Astrocyte (in vitro differentiated cells and primary cell): ENCODE data around the gene XYLB. TPM values are rescaled to one million over a fixed set of nuclear protein-coding genes. Genes with fewer than 3 reads are reported as not detected.

Experiments used
- DNase-seq: peaks from one replicate; pipeline ENCODE4 v3.0.0-alpha.2; 2010; ENCODE audit warnings: low read depth
- FAIRE-seq: peaks from 2 replicates; lab custom pipeline; 2011; peaks lifted over from hg19 to GRCh38; lab: Jason Lieb, UNC
- H2AFZ ChIP-seq: 2 replicates; pipeline ENCODE4 v1.6.0; 2012; ENCODE audit warnings: low read depth, low read length, inconsistent platforms
- H3K27ac ChIP-seq: 2 replicates; pipeline ENCODE4 v1.5.1; 2011; ENCODE audit warnings: low read depth, low read length, inconsistent platforms
- H3K27me3 ChIP-seq: 2 replicates; pipeline ENCODE4 v1.6.0; 2011; ENCODE audit warnings: low read length, inconsistent platforms; ENCODE audit not compliant: insufficient read depth
- H3K36me3 ChIP-seq: 2 replicates; pipeline ENCODE4 v1.5.1; 2011; ENCODE audit warnings: low read length, inconsistent platforms; ENCODE audit not compliant: insufficient read depth
- H3K4me1 ChIP-seq: 2 replicates; pipeline ENCODE4 v1.5.1; 2011; ENCODE audit warnings: low read length, inconsistent platforms; ENCODE audit not compliant: insufficient read depth
- H3K4me2 ChIP-seq: 2 replicates; pipeline ENCODE4 v1.6.0; 2012; ENCODE audit warnings: low read length, inconsistent platforms
- H3K4me3 ChIP-seq: 2 replicates; pipeline ENCODE4 v1.5.1; 2011; ENCODE audit warnings: low read depth, mild to moderate bottlenecking, low read length, inconsistent platforms; ENCODE audit not compliant: insufficient read depth
- H3K79me2 ChIP-seq: 2 replicates; pipeline ENCODE4 v1.6.0; 2012; ENCODE audit warnings: mild to moderate bottlenecking, low read length, inconsistent platforms; ENCODE audit not compliant: insufficient read depth
- H3K9ac ChIP-seq: 2 replicates; pipeline ENCODE4 v1.6.0; 2012; ENCODE audit warnings: mild to moderate bottlenecking, low read length, inconsistent platforms
- H3K9me3 ChIP-seq: 2 replicates; pipeline ENCODE4 v1.5.1; 2012; ENCODE audit warnings: low read depth, mild to moderate bottlenecking, low read length, inconsistent platforms; ENCODE audit not compliant: insufficient read depth
- H4K20me1 ChIP-seq: 2 replicates; pipeline ENCODE4 v1.6.0; 2012; ENCODE audit warnings: low read length, inconsistent platforms; ENCODE audit not compliant: insufficient read depth
- H3K27ac Mint-ChIP-seq: one replicate; pipeline ENCODE4 v1.8.0; 2021; ENCODE audit warnings: mild to moderate bottlenecking, mixed read lengths; ENCODE audit not compliant: unreplicated experiment
- H3K27me3 Mint-ChIP-seq: one replicate; pipeline ENCODE4 v1.8.0; 2021; ENCODE audit warnings: low read depth, mixed read lengths; ENCODE audit not compliant: unreplicated experiment
- H3K36me3 Mint-ChIP-seq: one replicate; pipeline ENCODE4 v1.8.0; 2021; ENCODE audit warnings: low read depth, mixed read lengths; ENCODE audit not compliant: unreplicated experiment
- H3K4me1 Mint-ChIP-seq: one replicate; pipeline ENCODE4 v1.8.0; 2021; ENCODE audit warnings: low read depth, mixed read lengths; ENCODE audit not compliant: unreplicated experiment
- H3K4me3 Mint-ChIP-seq: one replicate; pipeline ENCODE4 v1.8.0; 2021; ENCODE audit warnings: mild to moderate bottlenecking, moderate library complexity, mixed read lengths; ENCODE audit not compliant: unreplicated experiment
- H3K9me3 Mint-ChIP-seq: one replicate; pipeline ENCODE4 v1.8.0; 2021; ENCODE audit warnings: mild to moderate bottlenecking, mixed read lengths; ENCODE audit not compliant: unreplicated experiment
- EZH2 ChIP-seq: IDR thresholded peaks from 2 replicates; pipeline ENCODE4 v1.6.1; 2012; ENCODE audit warnings: mild to moderate bottlenecking, low read length, inconsistent platforms; ENCODE audit not compliant: insufficient read depth
- total RNA-seq: library from RNA; stranded (reverse); gene quantifications from 2 replicates; pipeline ENCODE4 v1.2.1, GENCODE V29; 2021
- TF ChIP-seq, protein P1 (sequence below): IDR thresholded peaks from 2 replicates; pipeline ENCODE4 v1.5.1; 2011; ENCODE audit warnings: low read depth, mild to moderate bottlenecking, inconsistent platforms, low read length, moderate library complexity; ENCODE audit not compliant: insufficient read depth

Gene XYLB
- total RNA-seq, 1 donor from 2014 or later = 2.3 TPM

DNA sequence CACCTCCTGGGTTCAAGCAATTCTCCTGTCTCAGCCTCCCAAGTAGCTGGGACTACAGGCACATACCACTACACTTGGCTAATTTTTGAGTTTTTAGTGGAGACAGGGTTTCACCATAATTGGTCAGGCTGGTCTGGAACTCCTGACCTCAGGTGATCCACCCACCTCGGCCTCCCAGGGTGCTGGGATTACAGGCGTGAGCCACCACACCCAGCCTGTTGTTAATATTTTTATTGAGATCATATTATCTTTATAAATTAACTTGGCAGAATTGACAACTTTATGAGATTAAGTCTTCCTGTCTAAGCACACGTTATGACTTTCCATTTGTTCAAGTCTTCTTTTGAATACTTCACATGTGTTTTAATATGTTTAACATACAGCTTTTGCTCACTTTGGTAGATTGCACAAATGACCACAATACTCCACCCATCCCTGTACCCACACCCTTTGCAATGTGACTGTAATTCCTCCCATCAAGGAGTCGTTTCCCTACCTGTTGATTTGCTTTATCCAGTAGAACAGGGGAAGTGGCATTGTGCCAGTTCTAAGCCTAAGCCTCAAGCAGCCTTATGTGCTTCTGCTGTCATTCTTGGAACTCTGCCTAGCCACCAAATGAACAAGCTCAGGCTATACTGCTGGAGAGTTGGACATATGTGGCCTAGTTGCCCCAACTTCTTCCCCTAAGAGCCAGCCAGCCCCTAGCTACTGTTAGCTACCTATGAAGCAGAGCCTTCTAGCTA lies 8.2 kb downstream of the XYLB start:
- H3K79me2 ChIP-seq = no peaks in the 10 kb centered on the region
- no peak overlapping the region for H3K9ac ChIP-seq
- Mint-ChIP-seq H3K4me3 (no peak overlapping the region), H3K36me3 (peaks cover 6% of the 10 kb centered on the region), H3K27ac (no peak overlapping the region), H3K27me3 (no peaks in the 10 kb centered on the region), H3K9me3 (no peaks in the 10 kb centered on the region), H3K4me1 (no peaks in the 10 kb centered on the region)
- H3K27ac ChIP-seq = no peak overlapping the region
- peaks cover 4% of the 10 kb centered on the region for H3K4me1 ChIP-seq
- H2AFZ ChIP-seq = no peak overlapping the region
- FAIRE-seq (no peak), DNase-seq (peak; percentile 43)
- H3K36me3 ChIP-seq = no peaks in the 10 kb centered on the region
- H3K9me3 ChIP-seq = no peaks in the 10 kb centered on the region
- H4K20me1 ChIP-seq = no peaks in the 10 kb centered on the region
- H3K27me3 ChIP-seq = no peaks in the 10 kb centered on the region
- no peak overlapping the region for H3K4me3 ChIP-seq
- TF ChIP-seq, protein P1, sequence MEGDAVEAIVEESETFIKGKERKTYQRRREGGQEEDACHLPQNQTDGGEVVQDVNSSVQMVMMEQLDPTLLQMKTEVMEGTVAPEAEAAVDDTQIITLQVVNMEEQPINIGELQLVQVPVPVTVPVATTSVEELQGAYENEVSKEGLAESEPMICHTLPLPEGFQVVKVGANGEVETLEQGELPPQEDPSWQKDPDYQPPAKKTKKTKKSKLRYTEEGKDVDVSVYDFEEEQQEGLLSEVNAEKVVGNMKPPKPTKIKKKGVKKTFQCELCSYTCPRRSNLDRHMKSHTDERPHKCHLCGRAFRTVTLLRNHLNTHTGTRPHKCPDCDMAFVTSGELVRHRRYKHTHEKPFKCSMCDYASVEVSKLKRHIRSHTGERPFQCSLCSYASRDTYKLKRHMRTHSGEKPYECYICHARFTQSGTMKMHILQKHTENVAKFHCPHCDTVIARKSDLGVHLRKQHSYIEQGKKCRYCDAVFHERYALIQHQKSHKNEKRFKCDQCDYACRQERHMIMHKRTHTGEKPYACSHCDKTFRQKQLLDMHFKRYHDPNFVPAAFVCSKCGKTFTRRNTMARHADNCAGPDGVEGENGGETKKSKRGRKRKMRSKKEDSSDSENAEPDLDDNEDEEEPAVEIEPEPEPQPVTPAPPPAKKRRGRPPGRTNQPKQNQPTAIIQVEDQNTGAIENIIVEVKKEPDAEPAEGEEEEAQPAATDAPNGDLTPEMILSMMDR = no peak
- no peak for TF ChIP-seq EZH2
- H3K4me2 ChIP-seq = no peak overlapping the region

- Histone ChIP-seq H4K20me1 (no peaks in the 10 kb centered on the region), H3K4me1 (peaks cover 4% of the 10 kb centered on the region), H3K36me3 (no peaks in the 10 kb centered on the region), H3K27me3 (no peaks in the 10 kb centered on the region), H3K27ac (no peak overlapping the region), H3K9ac (no peak overlapping the region), H3K4me2 (no peak overlapping the region), H3K9me3 (no peaks in the 10 kb centered on the region), H3K4me3 (no peak overlapping the region), H2AFZ (no peak overlapping the region), H3K79me2 (no peaks in the 10 kb centered on the region)
- no peaks in the 10 kb centered on the region for H3K9me3 Mint-ChIP-seq
- DNase-seq = no peak
- H3K27ac Mint-ChIP-seq = no peak overlapping the region
- FAIRE-seq = no peak
- no peaks in the 10 kb centered on the region for H3K4me1 Mint-ChIP-seq
- TF ChIP-seq, protein P1 = no peak
- TF ChIP-seq EZH2 = no peak
- H3K4me3 Mint-ChIP-seq = no peak overlapping the region
- peaks cover 12% of the 10 kb centered on the region for H3K36me3 Mint-ChIP-seq
- H3K27me3 Mint-ChIP-seq = no peaks in the 10 kb centered on the region
Observed at GRCh38 chr3:38359038-38359437, 12.5 kb downstream of the XYLB start.

DNA sequence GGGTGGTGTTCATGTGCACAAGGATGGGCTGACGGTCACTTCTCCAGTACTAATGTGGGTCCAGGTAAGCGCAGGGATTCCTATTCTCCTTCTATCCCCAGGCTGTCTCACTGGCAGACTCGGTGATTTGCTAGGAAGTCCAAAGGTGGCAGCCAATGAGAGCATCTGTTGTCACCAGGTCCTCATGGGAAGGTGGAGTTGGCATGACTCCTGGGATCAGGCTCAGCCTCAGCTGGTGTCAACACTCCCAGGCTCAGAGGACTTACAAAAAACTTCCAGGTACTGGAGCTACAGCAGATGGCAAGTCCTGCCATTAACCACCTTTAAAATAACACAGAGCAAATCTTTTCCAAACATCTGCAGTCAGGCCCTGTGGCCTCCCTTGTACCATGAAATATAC lies 13.8 kb downstream of the XYLB start:
- Mint-ChIP-seq H3K27ac (no peak overlapping the region), H3K4me3 (no peak overlapping the region), H3K36me3 (peaks cover 12% of the 10 kb centered on the region), H3K4me1 (no peaks in the 10 kb centered on the region), H3K27me3 (no peaks in the 10 kb centered on the region), H3K9me3 (no peaks in the 10 kb centered on the region)
- no peak overlapping the region for H3K4me3 ChIP-seq
- H2AFZ ChIP-seq = no peak overlapping the region
- TF ChIP-seq, protein P1 = no peak
- TF ChIP-seq EZH2 = no peak
- H3K4me1 ChIP-seq = no peaks in the 10 kb centered on the region
- H3K4me2 ChIP-seq = no peak overlapping the region
- H3K9me3 ChIP-seq = no peaks in the 10 kb centered on the region
- no peak overlapping the region for H3K27ac ChIP-seq
- no peaks in the 10 kb centered on the region for H3K27me3 ChIP-seq
- no peak overlapping the region for H3K9ac ChIP-seq
- DNase-seq (no peak), FAIRE-seq (no peak)
- no peaks in the 10 kb centered on the region for H3K79me2 ChIP-seq
- no peaks in the 10 kb centered on the region for H4K20me1 ChIP-seq
- no peaks in the 10 kb centered on the region for H3K36me3 ChIP-seq
